ENCODE results near the gene HMSD.

DNA sequence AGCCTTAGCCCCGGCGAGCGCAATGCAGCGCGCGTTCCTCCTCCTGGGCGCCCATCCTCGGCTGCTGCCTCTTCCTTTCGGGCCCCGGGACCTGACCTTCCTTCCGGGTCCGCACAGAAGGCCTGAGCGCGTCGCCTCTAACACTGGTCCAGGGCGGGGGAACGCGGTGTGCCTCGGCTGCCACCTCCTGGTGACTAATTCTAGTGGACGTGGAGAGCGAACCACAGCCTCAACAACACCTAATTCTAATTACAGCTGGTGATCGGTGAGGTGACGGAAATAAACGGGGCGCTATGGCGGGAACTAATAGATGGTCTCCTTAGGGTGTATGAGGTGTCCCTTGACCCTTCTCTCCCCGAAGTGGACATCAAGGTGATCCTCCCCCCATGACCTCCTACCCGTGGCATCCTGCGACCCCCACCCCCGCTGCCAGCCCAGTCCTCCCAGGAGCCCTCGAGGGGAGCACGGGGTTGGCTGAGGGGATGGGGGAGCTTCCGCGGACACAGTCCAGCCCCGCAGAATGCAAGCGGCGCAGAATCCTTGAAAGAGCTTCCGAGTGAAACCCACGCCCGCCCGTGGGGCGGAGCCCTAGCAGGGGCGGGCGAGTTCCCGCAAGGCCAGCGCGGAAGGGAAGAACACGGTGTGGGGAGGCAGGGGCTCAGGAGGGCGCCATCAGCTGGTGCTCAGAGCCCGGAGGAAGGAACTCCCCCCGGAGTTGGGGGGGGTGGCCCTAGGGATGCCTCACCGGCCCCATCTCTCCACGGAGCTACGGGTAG, 12.8 kb upstream of the HMSD start:
- TF ChIP-seq, protein P1, sequence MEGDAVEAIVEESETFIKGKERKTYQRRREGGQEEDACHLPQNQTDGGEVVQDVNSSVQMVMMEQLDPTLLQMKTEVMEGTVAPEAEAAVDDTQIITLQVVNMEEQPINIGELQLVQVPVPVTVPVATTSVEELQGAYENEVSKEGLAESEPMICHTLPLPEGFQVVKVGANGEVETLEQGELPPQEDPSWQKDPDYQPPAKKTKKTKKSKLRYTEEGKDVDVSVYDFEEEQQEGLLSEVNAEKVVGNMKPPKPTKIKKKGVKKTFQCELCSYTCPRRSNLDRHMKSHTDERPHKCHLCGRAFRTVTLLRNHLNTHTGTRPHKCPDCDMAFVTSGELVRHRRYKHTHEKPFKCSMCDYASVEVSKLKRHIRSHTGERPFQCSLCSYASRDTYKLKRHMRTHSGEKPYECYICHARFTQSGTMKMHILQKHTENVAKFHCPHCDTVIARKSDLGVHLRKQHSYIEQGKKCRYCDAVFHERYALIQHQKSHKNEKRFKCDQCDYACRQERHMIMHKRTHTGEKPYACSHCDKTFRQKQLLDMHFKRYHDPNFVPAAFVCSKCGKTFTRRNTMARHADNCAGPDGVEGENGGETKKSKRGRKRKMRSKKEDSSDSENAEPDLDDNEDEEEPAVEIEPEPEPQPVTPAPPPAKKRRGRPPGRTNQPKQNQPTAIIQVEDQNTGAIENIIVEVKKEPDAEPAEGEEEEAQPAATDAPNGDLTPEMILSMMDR (IDR thresholded peaks at IDR 0.05 in 4 of 5, conservative IDR thresholded peaks at IDR 0.05 in 1 of 5), result peak; percentile 26 to 63 (median 54)
- no peak for TF ChIP-seq POLR2A (IDR thresholded peaks at IDR 0.05)

All from gastrocnemius medialis (tissue), 4 donors.